Left kidney (tissue), 8 donors: Measurements from ENCODE around the gene FAM162A. TPM values are rescaled to one million over a fixed set of nuclear protein-coding genes. Genes with fewer than 3 reads are reported as not detected.
"Not testable (repeated sequence)": the region's sequence is repeated elsewhere in the genome, so short reads cannot be mapped to it uniquely, and the experiment has no call there.

ENCODE experiments used
- DNase-seq: peaks from one replicate; pipeline ENCODE4 v3.0.0-alpha.2; 2013
- long read RNA-seq, 8 donors: transcript quantifications; one replicate each; lab custom pipeline, GENCODE V29; 2026
- polyA plus RNA-seq: library from polyadenylated mRNA; unstranded; fragments of 120-200 nt; gene quantifications from one replicate; pipeline ENCODE4 v1.2.1, GENCODE V29; 2013; ENCODE audit not compliant: insufficient read length

FAM162A gene
- 62.2 TPM for polyA plus RNA-seq
- long read RNA-seq, donor 1, transcript FAM162A-203 (5 exons, 3,052 nt): major isoform, 67 of 81 reads
- long read RNA-seq, donor 1, partial matches to known transcripts: 13 of 81 reads
- long read RNA-seq, donor 1, other reads (novel, unspliced or antisense): 0 of 81 reads
- long read RNA-seq, donor 2, transcript FAM162A-203 (5 exons, 3,052 nt): major isoform, 62 of 64 reads
- long read RNA-seq, donor 2, partial matches to known transcripts: 0 of 64 reads
- long read RNA-seq, donor 2, other reads (novel, unspliced or antisense): 0 of 64 reads
- long read RNA-seq, donor 3, transcript FAM162A-203 (5 exons, 3,052 nt): major isoform, 51 of 54 reads
- long read RNA-seq, donor 3, partial matches to known transcripts: 0 of 54 reads
- long read RNA-seq, donor 3, other reads (novel, unspliced or antisense): 0 of 54 reads
- long read RNA-seq, donor 4, transcript FAM162A-203 (5 exons, 3,052 nt): major isoform, 11 of 11 reads
- long read RNA-seq, donor 4, partial matches to known transcripts: 0 of 11 reads
- long read RNA-seq, donor 4, other reads (novel, unspliced or antisense): 0 of 11 reads
- long read RNA-seq, donor 5, transcript FAM162A-203 (5 exons, 3,052 nt): major isoform, 99 of 126 reads
- long read RNA-seq, donor 5, partial matches to known transcripts: 25 of 126 reads
- long read RNA-seq, donor 5, other reads (novel, unspliced or antisense): 0 of 126 reads
- long read RNA-seq, donor 6, transcript FAM162A-203 (5 exons, 3,052 nt): major isoform, 59 of 61 reads
- long read RNA-seq, donor 6, partial matches to known transcripts: 0 of 61 reads
- long read RNA-seq, donor 6, other reads (novel, unspliced or antisense): 0 of 61 reads
- long read RNA-seq, donor 7, transcript FAM162A-203 (5 exons, 3,052 nt): major isoform, 90 of 99 reads
- long read RNA-seq, donor 7, partial matches to known transcripts: 5 of 99 reads
- long read RNA-seq, donor 7, other reads (novel, unspliced or antisense): 0 of 99 reads
- long read RNA-seq, donor 8, transcript FAM162A-203 (5 exons, 3,052 nt): major isoform, 27 of 33 reads
- long read RNA-seq, donor 8, partial matches to known transcripts: 6 of 33 reads
- long read RNA-seq, donor 8, other reads (novel, unspliced or antisense): 0 of 33 reads

- DNase-seq: peak; percentile 95
Measured at GRCh38 chr3:122383771-122384697, at the start of gene FAM162A. Gene FAM162A, plus strand, starts transcription at chr3:122384182. Its CDS starts 84 bp downstream, at chr3:122384266.

DNA sequence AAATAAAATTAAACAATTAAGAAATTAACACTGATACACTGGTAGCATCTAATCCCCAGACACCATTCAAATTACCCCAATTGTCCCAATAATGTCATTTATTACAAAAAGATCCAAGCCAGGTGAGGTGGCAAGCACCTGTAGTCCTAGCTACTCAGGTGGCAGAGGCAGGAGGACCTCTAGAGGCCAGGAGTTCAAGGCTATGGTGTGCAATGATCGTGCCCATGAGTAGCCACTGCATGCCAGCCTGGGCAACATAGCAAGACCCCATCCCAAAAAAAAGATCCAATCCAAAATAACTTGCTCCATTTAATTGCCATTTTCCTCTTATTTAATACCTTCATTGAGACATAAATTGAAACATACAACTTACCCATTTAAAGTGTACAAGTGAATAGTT is 41.2 kb upstream of the FAM162A start:
- DNase-seq: no peak

GRCh38 chr3:122343654-122344053 is 40.3 kb upstream of the FAM162A start:
- no peak for DNase-seq

GRCh38 chr3:122349171-122349570 is 34.8 kb upstream of the FAM162A start:
- no peak for DNase-seq

DNA sequence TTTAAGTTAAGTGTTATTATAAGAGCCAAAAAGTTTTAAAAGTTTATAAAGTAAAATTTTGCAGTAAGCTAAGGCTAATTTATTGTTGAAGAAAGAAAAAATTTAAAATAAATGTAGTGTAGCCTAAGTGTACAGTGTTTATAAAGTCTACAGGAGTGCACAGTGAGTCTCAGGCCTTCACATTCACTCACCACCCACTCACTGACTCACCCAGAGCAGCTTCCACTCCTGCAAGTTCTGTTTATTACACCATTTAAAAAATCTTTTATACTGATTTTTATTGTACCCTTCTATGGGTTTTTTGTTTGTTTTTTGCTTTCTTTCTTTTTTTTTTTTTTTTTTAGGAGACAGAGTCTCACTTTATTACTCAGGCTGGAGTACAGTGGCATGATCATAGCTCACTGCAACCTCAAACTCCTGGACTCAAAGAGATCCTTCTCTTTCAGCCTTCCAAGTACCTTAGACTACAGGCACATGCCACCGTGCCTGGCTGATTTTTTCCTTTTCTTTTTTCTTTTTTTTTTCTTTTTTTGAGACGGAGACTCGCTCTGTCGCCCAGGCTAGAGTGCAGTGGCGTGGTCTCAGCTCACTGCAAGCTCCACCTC is 33.1 kb upstream of the FAM162A start:
- DNase-seq: no peak

DNA sequence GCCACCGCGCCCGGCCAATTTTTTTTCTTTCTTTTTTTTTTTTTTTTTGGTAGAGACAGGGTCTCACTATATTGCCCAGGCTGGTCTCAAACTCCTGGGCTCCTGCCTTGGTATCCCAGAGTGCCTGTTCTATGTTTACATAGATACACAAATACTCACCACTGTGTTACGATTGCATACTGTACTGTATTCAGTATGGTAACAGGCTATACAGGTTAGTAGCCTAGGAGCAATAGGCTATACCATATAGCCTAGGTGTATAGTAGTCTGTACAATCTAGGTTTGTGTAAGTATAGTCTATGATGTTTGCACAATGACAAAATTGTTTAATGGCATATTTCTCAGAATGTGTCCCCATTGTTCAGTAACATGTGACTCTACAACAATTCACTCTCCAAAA is 32.4 kb upstream of the FAM162A start:
- no peak for DNase-seq

DNA sequence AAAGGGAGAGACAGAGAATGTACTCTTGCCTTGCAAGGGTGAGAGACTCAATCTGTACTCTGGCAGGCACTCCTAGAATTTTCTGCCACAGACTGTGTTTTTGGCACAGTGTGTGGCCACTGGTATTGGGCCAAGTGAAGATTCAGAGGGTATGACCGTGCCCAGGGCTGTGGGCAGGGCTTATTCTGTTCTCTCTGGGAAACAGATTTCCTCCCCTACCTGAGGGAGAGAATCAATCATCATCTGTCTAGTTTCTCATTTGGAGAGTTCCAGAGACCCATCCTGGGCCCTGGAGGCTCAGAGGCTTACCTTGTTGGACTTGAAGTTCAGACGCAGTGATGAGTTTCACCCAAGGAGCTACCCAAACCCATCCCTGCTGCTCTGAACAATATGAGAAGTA is 30.8 kb upstream of the FAM162A start:
- DNase-seq: no peak

- no peak for DNase-seq
Measured at GRCh38 chr3:122353893-122354401, 30.0 kb upstream of the FAM162A start.

DNA sequence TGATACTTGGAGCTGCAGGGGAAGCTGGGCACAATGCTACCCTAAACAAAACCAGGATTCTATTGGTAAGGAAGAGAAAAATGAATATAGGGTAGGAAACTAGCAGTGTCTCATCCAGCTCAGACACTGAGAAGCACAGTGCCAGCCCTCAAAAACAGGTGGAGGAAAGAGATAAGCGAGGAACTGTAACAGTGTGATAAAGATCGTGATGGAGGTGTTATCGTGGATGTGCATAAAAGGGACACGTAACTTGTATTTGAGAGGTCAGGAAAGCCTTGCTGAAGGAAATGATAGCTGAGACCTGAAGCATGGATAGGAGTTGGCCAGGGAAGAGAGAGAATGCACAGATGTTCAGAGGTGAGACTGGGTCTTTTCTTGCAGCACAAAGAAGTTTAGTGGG is 28.4 kb upstream of the FAM162A start:
- DNase-seq: no peak

DNA sequence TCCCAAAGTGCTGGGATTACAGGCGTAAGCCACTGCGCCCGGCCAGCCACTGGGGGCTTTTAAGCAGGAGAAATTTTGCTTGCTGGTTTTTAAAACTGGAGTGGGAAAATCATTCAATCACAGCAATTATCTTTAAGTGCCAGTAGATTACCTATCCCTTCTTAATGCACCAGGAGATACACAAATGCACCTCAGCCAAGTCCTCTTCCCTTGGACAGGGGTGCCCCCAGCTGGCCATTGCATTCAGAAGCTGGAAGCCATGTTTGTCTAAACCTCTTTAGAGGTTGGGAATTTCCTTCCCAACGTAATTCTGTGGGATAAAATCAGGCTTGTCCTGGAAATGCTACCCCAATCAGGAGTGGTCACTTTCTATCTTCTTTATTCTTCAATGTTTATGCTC is 27.6 kb upstream of the FAM162A start:
- DNase-seq: peak; percentile 15

DNA sequence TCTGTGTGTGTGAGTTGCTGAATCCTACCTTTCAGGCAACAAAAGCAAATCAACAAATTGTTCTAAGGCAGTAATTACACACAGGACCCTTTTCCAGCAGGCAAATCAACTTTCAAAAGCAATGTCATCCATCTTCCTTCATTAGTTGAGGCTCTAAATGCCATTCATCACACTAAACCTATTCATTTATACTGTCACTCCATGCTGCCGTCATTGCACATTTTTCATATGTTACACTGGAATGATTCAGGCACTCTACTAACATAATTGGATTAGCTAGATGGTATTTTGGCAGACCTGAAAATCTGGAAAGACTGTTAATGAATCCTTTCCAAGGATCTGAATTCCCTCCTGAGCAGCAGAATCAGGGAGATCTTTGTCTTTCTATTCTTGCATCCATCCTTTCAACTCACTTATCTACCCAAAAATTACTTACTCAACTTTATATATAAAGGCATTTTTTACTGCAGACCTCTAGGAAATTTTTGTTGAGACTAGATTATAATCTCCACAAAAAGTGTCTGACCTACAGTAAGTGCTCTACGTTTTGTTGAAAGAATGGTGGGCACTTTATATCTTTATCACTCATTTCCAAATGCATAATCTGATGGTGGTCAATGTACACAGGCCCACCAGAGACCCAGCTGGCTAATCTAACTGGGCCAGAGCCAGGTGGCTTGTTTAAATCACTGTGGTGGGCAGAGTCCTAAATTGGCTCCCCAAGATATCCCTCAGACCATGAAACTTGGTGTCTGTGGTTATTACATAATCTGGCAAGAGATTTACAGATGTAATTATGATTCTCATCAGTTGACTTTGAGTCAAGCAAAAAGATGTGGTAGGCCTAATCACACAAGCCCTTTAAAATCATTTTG is 25.9 kb upstream of the FAM162A start:
- no peak for DNase-seq

DNA sequence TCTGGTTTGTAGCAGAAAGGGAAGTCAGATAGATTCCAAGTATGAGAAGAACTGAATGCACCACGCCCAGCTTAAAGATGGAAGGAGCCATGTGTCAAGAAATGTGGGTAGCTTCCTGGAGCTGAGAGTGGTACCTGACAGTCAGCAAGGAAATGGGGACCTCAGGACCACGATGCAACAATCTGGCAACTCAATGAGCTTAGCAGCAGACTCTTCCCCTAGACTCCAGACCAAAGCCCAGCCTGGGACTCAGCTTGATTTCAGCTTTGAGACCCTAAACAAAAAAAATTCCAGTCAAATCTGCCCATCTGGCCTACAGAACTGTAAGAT is 25.3 kb upstream of the FAM162A start:
- DNase-seq: no peak

GRCh38 chr3:122362026-122362425 is 22.0 kb upstream of the FAM162A start:
- DNase-seq: no peak

DNA sequence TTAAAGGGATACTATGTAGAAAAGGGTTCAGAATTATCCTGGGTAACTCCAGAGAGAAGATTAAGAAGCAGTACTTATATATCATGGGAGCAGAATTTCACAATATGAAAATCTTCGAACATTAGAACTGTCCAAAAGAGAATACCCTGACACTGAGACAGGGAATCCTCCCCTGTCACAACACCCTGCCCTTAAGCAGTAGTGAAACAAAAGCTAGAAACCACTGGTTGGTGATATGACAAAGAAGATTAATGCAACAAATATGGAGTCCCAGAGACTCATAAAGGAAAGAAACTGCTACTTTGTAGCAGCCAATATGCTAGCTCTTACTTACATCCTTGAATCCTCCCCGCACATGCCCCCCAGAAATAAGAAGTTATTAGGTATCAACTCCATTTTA is 19.5 kb upstream of the FAM162A start:
- no peak for DNase-seq

- no peak for DNase-seq
Measured at GRCh38 chr3:122365073-122365472, 18.9 kb upstream of the FAM162A start.

DNA sequence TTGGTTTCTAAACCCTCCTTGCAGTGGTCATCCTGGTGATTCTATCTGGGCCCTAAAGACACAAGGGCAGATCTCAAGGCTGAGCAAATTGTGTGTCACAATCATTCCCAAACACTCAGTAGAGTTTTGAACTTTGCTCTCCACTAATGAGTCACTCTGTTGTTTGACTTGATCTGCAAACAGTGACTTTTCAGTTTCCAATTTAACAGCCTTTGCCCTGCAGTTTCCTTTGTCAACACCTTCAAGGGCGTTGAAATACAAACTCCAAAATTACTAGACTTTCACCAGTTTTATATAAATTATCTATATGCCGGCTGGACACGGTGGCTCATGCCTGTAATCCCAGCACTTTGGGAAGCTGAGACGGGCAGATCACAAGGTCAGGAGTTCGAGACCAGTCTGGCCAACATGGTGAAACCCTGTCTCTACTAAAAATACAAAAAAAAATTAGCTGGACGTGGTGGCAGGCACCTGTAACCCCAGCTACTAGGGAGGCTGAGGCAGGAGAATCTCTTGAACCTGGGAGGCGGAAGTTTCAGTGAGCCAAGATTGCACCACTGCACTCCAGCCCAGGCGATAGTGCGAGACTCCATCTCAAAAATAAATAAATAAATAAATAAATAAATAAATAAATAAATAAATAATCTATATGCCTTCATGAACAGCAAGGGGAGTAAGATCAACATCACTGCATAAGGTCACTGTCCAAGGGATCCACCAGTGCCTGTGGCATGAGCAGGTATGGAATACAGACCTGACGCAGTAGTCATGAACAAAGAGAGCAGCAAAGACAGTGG is 18.2 kb upstream of the FAM162A start:
- not testable (repeated sequence) for DNase-seq

GRCh38 chr3:122366379-122366749 is 17.6 kb upstream of the FAM162A start:
- DNase-seq: no peak

- no peak for DNase-seq
Measured at GRCh38 chr3:122374034-122374433, 9.9 kb upstream of the FAM162A start.

DNA sequence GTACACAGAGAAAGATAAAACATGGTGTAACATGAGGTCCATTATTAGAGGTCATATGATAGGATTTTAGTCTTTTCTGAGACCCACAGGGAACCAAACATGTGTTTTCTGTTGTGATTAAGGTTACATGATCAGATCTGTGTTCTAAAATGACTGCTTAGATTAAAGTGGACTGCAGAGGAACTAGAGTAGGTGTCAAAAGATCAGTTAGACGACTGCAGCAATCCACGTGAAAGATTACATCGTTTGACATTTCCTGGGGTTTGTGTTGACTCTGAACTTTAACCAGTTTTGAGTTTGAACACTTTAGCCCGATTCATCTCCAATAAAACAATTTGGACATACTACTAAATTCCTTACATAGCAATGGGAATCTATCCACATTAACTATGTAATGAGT is 6.0 kb upstream of the FAM162A start:
- DNase-seq: no peak
